ENCODE measurements around the gene PRAME. TPM values are rescaled to one million over a fixed set of nuclear protein-coding genes. Genes with fewer than 3 reads are reported as not detected.

The PRAME gene
- total RNA-seq, 1 experiment from 2014 or later = 17.1 TPM

DNA sequence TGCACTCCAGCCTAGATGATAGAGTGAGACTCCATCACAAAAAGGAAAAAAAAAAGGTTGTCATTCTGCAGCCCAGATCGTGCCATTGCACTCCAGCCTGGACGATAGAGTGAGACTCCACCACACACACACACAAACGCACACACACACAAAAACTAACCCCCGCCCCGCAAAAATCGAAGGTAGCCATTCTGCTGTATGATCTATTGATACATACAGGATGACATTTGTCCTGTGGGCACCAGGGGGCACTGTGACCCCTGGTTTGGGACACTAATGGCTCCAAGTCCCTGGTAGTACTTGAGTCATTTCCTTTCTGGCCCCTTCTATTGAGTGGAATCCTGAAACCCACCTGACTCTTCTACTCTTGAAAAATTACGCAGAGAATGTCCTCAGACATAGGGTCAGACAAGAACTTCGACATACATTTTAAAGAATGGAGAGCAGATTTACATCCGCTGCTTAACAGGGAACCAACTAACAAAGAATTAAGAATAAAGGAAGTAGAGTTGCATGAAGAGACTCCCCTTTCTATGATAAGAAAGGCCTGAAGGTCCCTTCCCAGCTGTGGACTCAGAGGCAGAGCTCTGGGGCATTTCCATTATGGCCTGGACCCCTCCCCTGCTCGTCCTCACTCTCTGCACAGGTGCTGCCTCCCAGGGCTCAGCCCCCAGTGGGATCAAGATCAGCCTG lies 35.0 kb upstream of the PRAME start:
- H4K20me1 ChIP-seq (ENCODE audit: low read length) = no peaks in the 10 kb centered on the region
- no peak overlapping the region for H3K9ac ChIP-seq (ENCODE audit: low read length)
- no peak overlapping the region for H3K4me2 ChIP-seq (ENCODE audit: low read length)
- DNase-seq (peak; percentile 66), ATAC-seq (no peak)
- H3K36me3 ChIP-seq (ENCODE audit: low read depth, low read length) = no peaks in the 10 kb centered on the region
- H3K27ac ChIP-seq (ENCODE audit: low read length) = no peak overlapping the region
- H3K27me3 ChIP-seq (ENCODE audit: low read length) = no peaks in the 10 kb centered on the region
- BruUV-seq (replicated peaks) = no TSS peak
- no peaks in the 10 kb centered on the region for H3K4me1 ChIP-seq (ENCODE audit: insufficient read depth, low read length)
- no peak overlapping the region for H3K4me3 ChIP-seq (ENCODE audit: low read length)
- POLR2A ChIA-PET (ENCODE audit: unreplicated experiment) = no interaction called here
- H3F3A ChIP-seq (ENCODE audit: low read length, unreplicated experiment) = no peaks in the 10 kb centered on the region
- CTCF ChIA-PET = interaction anchor here (0.7 kb wide), 1 partner anchor 116 kb away, joined by 3 read pairs; no protein-coding TSS in a partner anchor
- no peaks in the 10 kb centered on the region for H3K9me2 ChIP-seq (replicated peaks; ENCODE audit: low read length)
- no peaks in the 10 kb centered on the region for H3K79me2 ChIP-seq (ENCODE audit: low read length)
- no peaks in the 10 kb centered on the region for H3K9me3 ChIP-seq (ENCODE audit: low read length)
- H2AFZ ChIP-seq (ENCODE audit: low read length) = no peak overlapping the region
- TF ChIP-seq, protein P1, sequence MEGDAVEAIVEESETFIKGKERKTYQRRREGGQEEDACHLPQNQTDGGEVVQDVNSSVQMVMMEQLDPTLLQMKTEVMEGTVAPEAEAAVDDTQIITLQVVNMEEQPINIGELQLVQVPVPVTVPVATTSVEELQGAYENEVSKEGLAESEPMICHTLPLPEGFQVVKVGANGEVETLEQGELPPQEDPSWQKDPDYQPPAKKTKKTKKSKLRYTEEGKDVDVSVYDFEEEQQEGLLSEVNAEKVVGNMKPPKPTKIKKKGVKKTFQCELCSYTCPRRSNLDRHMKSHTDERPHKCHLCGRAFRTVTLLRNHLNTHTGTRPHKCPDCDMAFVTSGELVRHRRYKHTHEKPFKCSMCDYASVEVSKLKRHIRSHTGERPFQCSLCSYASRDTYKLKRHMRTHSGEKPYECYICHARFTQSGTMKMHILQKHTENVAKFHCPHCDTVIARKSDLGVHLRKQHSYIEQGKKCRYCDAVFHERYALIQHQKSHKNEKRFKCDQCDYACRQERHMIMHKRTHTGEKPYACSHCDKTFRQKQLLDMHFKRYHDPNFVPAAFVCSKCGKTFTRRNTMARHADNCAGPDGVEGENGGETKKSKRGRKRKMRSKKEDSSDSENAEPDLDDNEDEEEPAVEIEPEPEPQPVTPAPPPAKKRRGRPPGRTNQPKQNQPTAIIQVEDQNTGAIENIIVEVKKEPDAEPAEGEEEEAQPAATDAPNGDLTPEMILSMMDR (conservative IDR thresholded peaks at IDR 0.05; ENCODE audit: low read depth, low read length) = peak; percentile 69
- TF ChIP-seq EZH2 (IDR thresholded peaks at IDR 0.05; ENCODE audit: low read length, unreplicated experiment) = no peak
- intact Hi-C loops (cut with micrococcal nuclease) = no loop called here

DNA sequence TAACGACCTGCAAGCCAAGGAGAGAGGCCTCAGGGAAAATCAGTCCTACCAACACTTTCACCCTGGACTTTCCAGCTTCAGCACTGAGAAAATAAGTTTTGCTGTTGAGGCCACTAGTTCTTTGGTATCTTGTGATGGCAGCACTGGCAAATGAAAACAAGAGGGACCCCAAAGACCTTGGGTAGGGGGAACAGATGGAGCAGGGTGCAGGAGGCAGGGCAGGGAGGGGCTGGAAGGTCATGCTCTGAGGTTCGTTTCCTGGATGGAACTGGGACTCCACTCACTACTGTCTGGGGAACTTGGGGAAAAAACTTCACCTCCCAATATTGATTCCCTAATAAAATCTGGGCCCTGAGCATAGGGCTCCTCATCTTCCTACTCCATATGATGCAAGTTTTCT lies 34.2 kb upstream of the PRAME start:
- Histone ChIP-seq H3K27ac (ENCODE audit: low read length) (no peak overlapping the region), H3K4me1 (ENCODE audit: insufficient read depth, low read length) (no peaks in the 10 kb centered on the region), H3K9me3 (ENCODE audit: low read length) (no peaks in the 10 kb centered on the region), H3F3A (ENCODE audit: low read length, unreplicated experiment) (no peaks in the 10 kb centered on the region), H3K36me3 (ENCODE audit: low read depth, low read length) (no peaks in the 10 kb centered on the region), H3K9me2 (replicated peaks; ENCODE audit: low read length) (no peaks in the 10 kb centered on the region), H4K20me1 (ENCODE audit: low read length) (no peaks in the 10 kb centered on the region), H2AFZ (ENCODE audit: low read length) (no peak overlapping the region), H3K4me3 (ENCODE audit: low read length) (no peak overlapping the region), H3K27me3 (ENCODE audit: low read length) (no peaks in the 10 kb centered on the region), H3K9ac (ENCODE audit: low read length) (no peak overlapping the region), H3K79me2 (ENCODE audit: low read length) (no peaks in the 10 kb centered on the region), H3K4me2 (ENCODE audit: low read length) (no peak overlapping the region)
- TF ChIP-seq EZH2phosphoT487 (IDR thresholded peaks at IDR 0.05; ENCODE audit: borderline replicate concordance, low read length) (no peak), EZH2 (IDR thresholded peaks at IDR 0.05; ENCODE audit: low read length, unreplicated experiment) (no peak)
- TF ChIP-seq, protein P1 (conservative IDR thresholded peaks at IDR 0.05; ENCODE audit: low read depth, low read length) = no peak
- ChIA-PET CTCF (interaction anchor here (0.7 kb wide), 1 partner anchor 117 kb away, joined by 3 read pairs; no protein-coding TSS in a partner anchor), POLR2A (ENCODE audit: unreplicated experiment) (no interaction called here)
- intact Hi-C loops (cut with micrococcal nuclease) = no loop called here
- ATAC-seq (no peak), DNase-seq (no peak)
- no TSS peak for BruUV-seq (replicated peaks)
